Measurements from ENCODE around the gene ADSS1. TPM values are rescaled to one million over a fixed set of nuclear protein-coding genes. Genes with fewer than 3 reads are reported as not detected.

ADSS1 gene
- total RNA-seq, 1 donor from 2014 or later, result 2.4 TPM

- H3K27me3 Mint-ChIP-seq (ENCODE audit: low read depth), result no peaks in the 10 kb centered on the region
- no peak overlapping the region for H3K27ac Mint-ChIP-seq
- peaks cover 3% of the 10 kb centered on the region for H3K4me1 Mint-ChIP-seq (ENCODE audit: low read depth)
- no peaks in the 10 kb centered on the region for H3K9me3 Mint-ChIP-seq
- DNase-seq (ENCODE audit: low spot score), result no peak
- H3K4me3 Mint-ChIP-seq (ENCODE audit: low read depth), result no peak overlapping the region
- intact Hi-C loops (cut with micrococcal nuclease), result no loop called here
- H3K36me3 Mint-ChIP-seq (ENCODE audit: low read depth), result peaks cover 25% of the 10 kb centered on the region
Observed at GRCh38 chr14:104788161-104788818, 64.3 kb downstream of the ADSS1 start.

GRCh38 chr14:104788873-104789663, 65.0 kb downstream of the ADSS1 start:
- H3K4me3 Mint-ChIP-seq (ENCODE audit: low read depth), result no peak overlapping the region
- peaks cover 31% of the 10 kb centered on the region for H3K36me3 Mint-ChIP-seq (ENCODE audit: low read depth)
- intact Hi-C loops (cut with micrococcal nuclease), result no loop called here
- H3K4me1 Mint-ChIP-seq (ENCODE audit: low read depth), result peaks cover 10% of the 10 kb centered on the region
- no peak overlapping the region for H3K27ac Mint-ChIP-seq
- no peaks in the 10 kb centered on the region for H3K27me3 Mint-ChIP-seq (ENCODE audit: low read depth)
- no peaks in the 10 kb centered on the region for H3K9me3 Mint-ChIP-seq
- DNase-seq (ENCODE audit: low spot score), result no peak

- intact Hi-C loops (cut with micrococcal nuclease), result loop anchor here (10.0 kb wide), 1 partner anchor 695 kb away; the partner anchor contains the start of gene CRIP1
- Mint-ChIP-seq H3K36me3 (ENCODE audit: low read depth) (peaks cover 31% of the 10 kb centered on the region), H3K4me1 (ENCODE audit: low read depth) (peaks cover 14% of the 10 kb centered on the region)
Observed at GRCh38 chr14:104789752-104790743, 66.0 kb downstream of the ADSS1 start.

GRCh38 chr14:104791425-104791824, 67.4 kb downstream of the ADSS1 start:
- Mint-ChIP-seq H3K27me3 (ENCODE audit: low read depth) (no peaks in the 10 kb centered on the region), H3K36me3 (ENCODE audit: low read depth) (peaks cover 31% of the 10 kb centered on the region), H3K4me3 (ENCODE audit: low read depth) (no peak overlapping the region), H3K4me1 (ENCODE audit: low read depth) (peaks cover 19% of the 10 kb centered on the region), H3K27ac (no peak overlapping the region), H3K9me3 (no peaks in the 10 kb centered on the region)
- DNase-seq (ENCODE audit: low spot score), result no peak
- intact Hi-C loops (cut with micrococcal nuclease), result loop anchor here (10.0 kb wide), 1 partner anchor 693 kb away; the partner anchor contains the start of gene CRIP1

More at GRCh38 chr14:104789752-104790743, 66.0 kb downstream of the ADSS1 start:
- no peaks in the 10 kb centered on the region for H3K9me3 Mint-ChIP-seq
- H3K27ac Mint-ChIP-seq, result no peak overlapping the region
- DNase-seq (ENCODE audit: low spot score), result no peak
- no peak overlapping the region for H3K4me3 Mint-ChIP-seq (ENCODE audit: low read depth)
- no peaks in the 10 kb centered on the region for H3K27me3 Mint-ChIP-seq (ENCODE audit: low read depth)

- no peak overlapping the region for H3K27ac Mint-ChIP-seq
- H3K27me3 Mint-ChIP-seq (ENCODE audit: low read depth), result no peaks in the 10 kb centered on the region
- DNase-seq (ENCODE audit: low spot score), result no peak
- no peak overlapping the region for H3K4me3 Mint-ChIP-seq (ENCODE audit: low read depth)
- intact Hi-C loops (cut with micrococcal nuclease), result loop anchor here (10.0 kb wide), 1 partner anchor 693 kb away; the partner anchor contains the start of gene CRIP1
- H3K4me1 Mint-ChIP-seq (ENCODE audit: low read depth), result peaks cover 21% of the 10 kb centered on the region
- no peaks in the 10 kb centered on the region for H3K9me3 Mint-ChIP-seq
- peaks cover 31% of the 10 kb centered on the region for H3K36me3 Mint-ChIP-seq (ENCODE audit: low read depth)
Observed at GRCh38 chr14:104792101-104792884, 68.3 kb downstream of the ADSS1 start.

- Mint-ChIP-seq H3K27ac (no peak overlapping the region), H3K4me3 (ENCODE audit: low read depth) (peak overlapping the region; percentile 87), H3K4me1 (ENCODE audit: low read depth) (peaks cover 21% of the 10 kb centered on the region), H3K9me3 (no peaks in the 10 kb centered on the region), H3K36me3 (ENCODE audit: low read depth) (peaks cover 31% of the 10 kb centered on the region), H3K27me3 (ENCODE audit: low read depth) (no peaks in the 10 kb centered on the region)
- intact Hi-C loops (cut with micrococcal nuclease), result loop anchor here (10.0 kb wide), 1 partner anchor 692 kb away; the partner anchor contains the start of gene CRIP1
- DNase-seq (ENCODE audit: low spot score), result no peak
Observed at GRCh38 chr14:104792945-104793702, 69.1 kb downstream of the ADSS1 start.

GRCh38 chr14:104793703-104793959, 69.6 kb downstream of the ADSS1 start:
- Mint-ChIP-seq H3K9me3 (no peaks in the 10 kb centered on the region), H3K4me1 (ENCODE audit: low read depth) (peaks cover 21% of the 10 kb centered on the region), H3K4me3 (ENCODE audit: low read depth) (peak overlapping the region; percentile 87), H3K27ac (no peak overlapping the region), H3K27me3 (ENCODE audit: low read depth) (no peaks in the 10 kb centered on the region), H3K36me3 (ENCODE audit: low read depth) (peaks cover 31% of the 10 kb centered on the region)
- DNase-seq (ENCODE audit: low spot score), result no peak
- intact Hi-C loops (cut with micrococcal nuclease), result loop anchor here (10.0 kb wide), 1 partner anchor 691 kb away; the partner anchor contains the start of gene CRIP1

- peaks cover 21% of the 10 kb centered on the region for H3K4me1 Mint-ChIP-seq (ENCODE audit: low read depth)
- H3K36me3 Mint-ChIP-seq (ENCODE audit: low read depth), result peaks cover 31% of the 10 kb centered on the region
- peak overlapping the region; percentile 56 for H3K27ac Mint-ChIP-seq
- DNase-seq (ENCODE audit: low spot score), result no peak
- intact Hi-C loops (cut with micrococcal nuclease), result loop anchor here (2.0 to 10.0 kb wide), 2 partner anchors 41 to 691 kb away; partner anchors contain the start of genes CRIP1 and SIVA1
- H3K9me3 Mint-ChIP-seq, result no peaks in the 10 kb centered on the region
- H3K4me3 Mint-ChIP-seq (ENCODE audit: low read depth), result peak overlapping the region; percentile 87
- H3K27me3 Mint-ChIP-seq (ENCODE audit: low read depth), result no peaks in the 10 kb centered on the region
Observed at GRCh38 chr14:104794099-104794498, 70.1 kb downstream of the ADSS1 start.

- Mint-ChIP-seq H3K27me3 (ENCODE audit: low read depth) (no peaks in the 10 kb centered on the region), H3K9me3 (no peaks in the 10 kb centered on the region), H3K4me3 (ENCODE audit: low read depth) (peak overlapping the region; percentile 87), H3K27ac (peak overlapping the region; percentile 56), H3K4me1 (ENCODE audit: low read depth) (peaks cover 24% of the 10 kb centered on the region), H3K36me3 (ENCODE audit: low read depth) (peaks cover 29% of the 10 kb centered on the region)
- intact Hi-C loops (cut with micrococcal nuclease), result loop anchor here (2.0 to 10.0 kb wide), 2 partner anchors 42 to 690 kb away; partner anchors contain the start of genes CRIP1 and SIVA1
- no peak for DNase-seq (ENCODE audit: low spot score)
Observed at GRCh38 chr14:104794631-104794992, 70.6 kb downstream of the ADSS1 start.

GRCh38 chr14:104794993-104795780, 71.2 kb downstream of the ADSS1 start, which contains the start of gene AKT1:
Gene AKT1 (minus strand): TSS chr14:104795748. CDS start chr14:104792643, 3,105 bp downstream.
- Mint-ChIP-seq H3K4me1 (ENCODE audit: low read depth) (peaks cover 25% of the 10 kb centered on the region), H3K36me3 (ENCODE audit: low read depth) (peaks cover 24% of the 10 kb centered on the region), H3K27ac (peak within 1 kb of the TSS; percentile 68), H3K27me3 (ENCODE audit: low read depth) (peaks cover 2% of the 10 kb centered on the region), H3K9me3 (no peaks in the 10 kb centered on the region), H3K4me3 (ENCODE audit: low read depth) (peak within 1 kb of the TSS; percentile 87)
- intact Hi-C loops (cut with micrococcal nuclease), result loop anchor here (2.0 to 10.0 kb wide), 2 partner anchors 42 to 690 kb away; partner anchors contain the start of genes CRIP1 and SIVA1
- peak; percentile 39 for DNase-seq (ENCODE audit: low spot score)
